Testis (tissue), 2 donors: ENCODE data around the gene SOX18.

ENCODE experiments used
- CTCF ChIP-seq, 3 experiments: fragments of 450-650 bp in 2 of 3; fragments of 200-600 bp in 1 of 3; sonication (generic) in 1 of 3; IDR thresholded peaks; one replicate each; pipeline ENCODE4 v1.5.1; 2016 to 2019; ENCODE audit warnings: antibody characterized with exemption in 3 of 3, mild to moderate bottlenecking in 2 of 3, moderate library complexity in 1 of 3
- POLR2A ChIP-seq: fragments of 450-650 bp; IDR thresholded peaks from one replicate; pipeline ENCODE4 v1.6.1; 2017; ENCODE audit warnings: antibody characterized with exemption, mild to moderate bottlenecking, moderate library complexity

- no peak for TF ChIP-seq CTCF (IDR thresholded peaks at IDR 0.05)
- no peak for TF ChIP-seq POLR2A
Observed at GRCh38 chr20:64024141-64024990, 25.1 kb downstream of the SOX18 start.
